Activated naive CD4-positive, alpha-beta T cell treated with anti-CD3 and anti-CD28 coated beads for 36 hours (primary cell): ENCODE measurements around the gene SERPINB10. TPM values are rescaled to one million over a fixed set of nuclear protein-coding genes. Genes with fewer than 3 reads are reported as not detected.

ENCODE experiments used
- CTCF ChIA-PET: fragments of 350-600 bp; sonication (Branson Sonifier 250); formaldehyde crosslinking; loops from one replicate; lab custom pipeline; 2021; ENCODE audit warnings: antibody characterized with exemption; lab: Charles Lee
- DNase-seq: peaks from one replicate; pipeline ENCODE4 v3.0.0-alpha.2; 2020
- H3K27ac Mint-ChIP-seq: one replicate; pipeline ENCODE4 v1.8.0; 2021; ENCODE audit warnings: mild to moderate bottlenecking, mixed read lengths
- H3K27me3 Mint-ChIP-seq: one replicate; pipeline ENCODE4 v1.8.0; 2021; ENCODE audit warnings: low read depth, mixed read lengths
- H3K36me3 Mint-ChIP-seq: one replicate; pipeline ENCODE4 v1.8.0; 2021; ENCODE audit warnings: low read depth, mixed read lengths
- H3K4me1 Mint-ChIP-seq: one replicate; pipeline ENCODE4 v1.8.0; 2021; ENCODE audit warnings: low read depth, mixed read lengths
- H3K4me3 Mint-ChIP-seq: one replicate; pipeline ENCODE4 v1.8.0; 2021; ENCODE audit warnings: mild to moderate bottlenecking, moderate library complexity, mixed read lengths
- H3K9me3 Mint-ChIP-seq: one replicate; pipeline ENCODE4 v1.8.0; 2021; ENCODE audit warnings: mixed read lengths
- intact Hi-C: fragments of 100-400 bp; cut with micrococcal nuclease; formaldehyde crosslinking; loops from one replicate; pipeline ENCODE4 v1.15.1; 2023
- total RNA-seq, 2 experiments: library from RNA; stranded (reverse); gene quantifications; one replicate each; pipeline ENCODE4 v1.2.3, GENCODE V29; 2021

Gene SERPINB10
- total RNA-seq = not detected

GRCh38 chr18:63907664-63908063, at the start of gene SERPINB10:
Gene SERPINB10 (plus strand): TSS chr18:63907958. CDS start chr18:63915511, 7,553 bp downstream.
- peaks cover 32% of the 10 kb centered on the region for H3K27me3 Mint-ChIP-seq
- no peak within 1 kb of the TSS for H3K4me3 Mint-ChIP-seq
- no peak for DNase-seq
- intact Hi-C loops = no loop called here
- no peaks in the 10 kb centered on the region for H3K36me3 Mint-ChIP-seq
- no peaks in the 10 kb centered on the region for H3K4me1 Mint-ChIP-seq
- H3K27ac Mint-ChIP-seq = no peak within 1 kb of the TSS
- H3K9me3 Mint-ChIP-seq = no peaks in the 10 kb centered on the region
- CTCF ChIA-PET = interaction anchor here (1.4 kb wide), 1 partner anchor 87 kb away, joined by 3 read pairs; no protein-coding TSS in a partner anchor

GRCh38 chr18:63858456-63858855, 49.3 kb upstream of the SERPINB10 start:
- no peaks in the 10 kb centered on the region for H3K4me1 Mint-ChIP-seq
- H3K4me3 Mint-ChIP-seq = no peak overlapping the region
- H3K36me3 Mint-ChIP-seq = no peaks in the 10 kb centered on the region
- H3K9me3 Mint-ChIP-seq = peaks cover 3% of the 10 kb centered on the region
- intact Hi-C loops = no loop called here
- CTCF ChIA-PET = no interaction called here
- H3K27ac Mint-ChIP-seq = no peak overlapping the region
- DNase-seq = no peak
- peaks cover 6% of the 10 kb centered on the region for H3K27me3 Mint-ChIP-seq

- CTCF ChIA-PET = interaction anchor here (0.7 kb wide), 1 partner anchor 1832 kb away, joined by 3 read pairs; no protein-coding TSS in a partner anchor
- no peaks in the 10 kb centered on the region for H3K4me1 Mint-ChIP-seq
Measured at GRCh38 chr18:63859781-63860475, 47.8 kb upstream of the SERPINB10 start.

GRCh38 chr18:63860531-63860930, 47.2 kb upstream of the SERPINB10 start:
- CTCF ChIA-PET = no interaction called here
- H3K4me1 Mint-ChIP-seq = no peaks in the 10 kb centered on the region
- no peak for DNase-seq
- no peaks in the 10 kb centered on the region for H3K36me3 Mint-ChIP-seq
- H3K9me3 Mint-ChIP-seq = no peaks in the 10 kb centered on the region
- H3K4me3 Mint-ChIP-seq = no peak overlapping the region
- no peak overlapping the region for H3K27ac Mint-ChIP-seq
- peaks cover 6% of the 10 kb centered on the region for H3K27me3 Mint-ChIP-seq
- intact Hi-C loops = no loop called here

More at GRCh38 chr18:63859781-63860475, 47.8 kb upstream of the SERPINB10 start:
- intact Hi-C loops = no loop called here
- Mint-ChIP-seq H3K27me3 (peaks cover 6% of the 10 kb centered on the region), H3K36me3 (no peaks in the 10 kb centered on the region), H3K27ac (no peak overlapping the region), H3K4me3 (no peak overlapping the region), H3K9me3 (peaks cover 2% of the 10 kb centered on the region)
- no peak for DNase-seq

- Mint-ChIP-seq H3K4me1 (no peaks in the 10 kb centered on the region), H3K4me3 (no peak overlapping the region), H3K27me3 (peaks cover 8% of the 10 kb centered on the region)
Measured at GRCh38 chr18:63867368-63868125, 40.2 kb upstream of the SERPINB10 start.

GRCh38 chr18:63868546-63868945, 39.2 kb upstream of the SERPINB10 start:
- intact Hi-C loops = no loop called here
- H3K27me3 Mint-ChIP-seq = peaks cover 10% of the 10 kb centered on the region
- no peaks in the 10 kb centered on the region for H3K36me3 Mint-ChIP-seq
- H3K4me3 Mint-ChIP-seq = no peak overlapping the region
- CTCF ChIA-PET = no interaction called here
- DNase-seq = no peak
- H3K9me3 Mint-ChIP-seq = no peaks in the 10 kb centered on the region
- H3K27ac Mint-ChIP-seq = no peak overlapping the region
- H3K4me1 Mint-ChIP-seq = no peaks in the 10 kb centered on the region

More at GRCh38 chr18:63867368-63868125, 40.2 kb upstream of the SERPINB10 start:
- Mint-ChIP-seq H3K9me3 (no peaks in the 10 kb centered on the region), H3K27ac (no peak overlapping the region), H3K36me3 (no peaks in the 10 kb centered on the region)
- intact Hi-C loops = no loop called here
- no peak for DNase-seq
- CTCF ChIA-PET = interaction anchor here (1.0 kb wide), 1 partner anchor 96 kb away, joined by 3 read pairs; no protein-coding TSS in a partner anchor

GRCh38 chr18:63869374-63869773, 38.4 kb upstream of the SERPINB10 start:
- Mint-ChIP-seq H3K4me1 (no peaks in the 10 kb centered on the region), H3K27me3 (peaks cover 10% of the 10 kb centered on the region), H3K27ac (no peak overlapping the region), H3K9me3 (no peaks in the 10 kb centered on the region), H3K4me3 (no peak overlapping the region), H3K36me3 (no peaks in the 10 kb centered on the region)
- DNase-seq = no peak
- CTCF ChIA-PET = no interaction called here
- intact Hi-C loops = no loop called here

- H3K4me3 Mint-ChIP-seq = no peak overlapping the region
- intact Hi-C loops = no loop called here
- no peak overlapping the region for H3K27ac Mint-ChIP-seq
Measured at GRCh38 chr18:63869851-63870250, 37.9 kb upstream of the SERPINB10 start.

GRCh38 chr18:63871836-63872235, 35.9 kb upstream of the SERPINB10 start:
- H3K36me3 Mint-ChIP-seq = no peaks in the 10 kb centered on the region
- CTCF ChIA-PET = no interaction called here
- H3K4me3 Mint-ChIP-seq = no peak overlapping the region
- no peaks in the 10 kb centered on the region for H3K4me1 Mint-ChIP-seq
- DNase-seq = no peak
- intact Hi-C loops = no loop called here
- H3K9me3 Mint-ChIP-seq = no peaks in the 10 kb centered on the region
- no peak overlapping the region for H3K27ac Mint-ChIP-seq
- peaks cover 13% of the 10 kb centered on the region for H3K27me3 Mint-ChIP-seq

More at GRCh38 chr18:63869851-63870250, 37.9 kb upstream of the SERPINB10 start:
- CTCF ChIA-PET = no interaction called here
- Mint-ChIP-seq H3K9me3 (no peaks in the 10 kb centered on the region), H3K27me3 (peaks cover 11% of the 10 kb centered on the region), H3K4me1 (no peaks in the 10 kb centered on the region), H3K36me3 (no peaks in the 10 kb centered on the region)
- DNase-seq = no peak

- Mint-ChIP-seq H3K36me3 (no peaks in the 10 kb centered on the region), H3K4me3 (no peak overlapping the region), H3K27me3 (peaks cover 13% of the 10 kb centered on the region), H3K9me3 (no peaks in the 10 kb centered on the region), H3K4me1 (no peaks in the 10 kb centered on the region), H3K27ac (no peak overlapping the region)
- CTCF ChIA-PET = no interaction called here
- intact Hi-C loops = no loop called here
- no peak for DNase-seq
Measured at GRCh38 chr18:63872586-63872985, 35.2 kb upstream of the SERPINB10 start.

- no peak for DNase-seq
- Mint-ChIP-seq H3K4me3 (no peak overlapping the region), H3K4me1 (peaks cover 6% of the 10 kb centered on the region), H3K27ac (no peak overlapping the region), H3K9me3 (no peaks in the 10 kb centered on the region), H3K27me3 (peaks cover 3% of the 10 kb centered on the region), H3K36me3 (no peaks in the 10 kb centered on the region)
- intact Hi-C loops = no loop called here
- CTCF ChIA-PET = interaction anchor here (1.8 kb wide), 1 partner anchor 57 kb away, joined by 4 read pairs; no protein-coding TSS in a partner anchor
Measured at GRCh38 chr18:63878343-63878742, 29.4 kb upstream of the SERPINB10 start.

- CTCF ChIA-PET = interaction anchor here (1.8 kb wide), 1 partner anchor 57 kb away, joined by 4 read pairs; no protein-coding TSS in a partner anchor
- H3K27ac Mint-ChIP-seq = no peak overlapping the region
- no peak overlapping the region for H3K4me3 Mint-ChIP-seq
- no peaks in the 10 kb centered on the region for H3K9me3 Mint-ChIP-seq
- peaks cover 6% of the 10 kb centered on the region for H3K4me1 Mint-ChIP-seq
- H3K36me3 Mint-ChIP-seq = no peaks in the 10 kb centered on the region
- intact Hi-C loops = no loop called here
- DNase-seq = no peak
- H3K27me3 Mint-ChIP-seq = peaks cover 3% of the 10 kb centered on the region
Measured at GRCh38 chr18:63878925-63879324, 28.8 kb upstream of the SERPINB10 start.
